Islet of Langerhans (tissue), 1 donor: ENCODE measurements around the gene MDFI.

ENCODE experiments used
- FAIRE-seq: peaks from one replicate; lab custom pipeline; 2011; peaks lifted over from hg19 to GRCh38; lab: Jason Lieb, UNC

Gene MDFI

DNA sequence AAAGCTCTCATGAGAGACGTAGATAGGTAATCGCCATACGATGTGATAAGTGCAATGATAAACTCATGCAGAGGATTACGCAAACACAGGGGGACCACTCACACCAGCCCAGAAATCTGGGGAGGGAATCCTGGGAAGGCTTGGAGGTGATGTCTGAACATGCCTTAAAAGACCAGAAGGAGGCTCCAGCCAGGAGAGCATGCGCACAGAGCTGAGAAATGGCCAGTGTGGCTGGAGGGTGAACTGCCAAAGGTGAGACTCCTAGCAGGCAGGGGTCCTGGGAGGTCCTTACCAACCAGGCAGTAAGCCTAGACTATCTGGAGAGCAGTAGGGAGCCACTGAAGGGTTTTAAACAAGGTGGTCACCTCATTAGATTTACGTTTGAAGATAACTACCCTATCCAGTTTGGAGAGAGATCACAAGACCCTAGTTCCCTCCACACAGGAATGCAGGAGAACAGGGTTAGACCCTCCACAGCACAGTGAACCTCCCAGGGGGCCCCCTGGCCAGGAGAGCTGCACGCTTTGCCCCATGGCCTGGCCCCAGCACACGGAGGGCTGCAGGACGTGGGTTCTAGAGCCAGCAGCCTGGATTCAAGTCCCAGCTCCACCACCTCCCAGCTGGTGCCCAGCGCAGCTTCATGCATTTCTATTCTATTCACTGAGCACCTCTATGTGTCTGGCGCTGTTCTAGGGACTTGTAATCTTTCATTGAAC is 13.1 kb downstream of the MDFI start:
- FAIRE-seq: no peak

DNA sequence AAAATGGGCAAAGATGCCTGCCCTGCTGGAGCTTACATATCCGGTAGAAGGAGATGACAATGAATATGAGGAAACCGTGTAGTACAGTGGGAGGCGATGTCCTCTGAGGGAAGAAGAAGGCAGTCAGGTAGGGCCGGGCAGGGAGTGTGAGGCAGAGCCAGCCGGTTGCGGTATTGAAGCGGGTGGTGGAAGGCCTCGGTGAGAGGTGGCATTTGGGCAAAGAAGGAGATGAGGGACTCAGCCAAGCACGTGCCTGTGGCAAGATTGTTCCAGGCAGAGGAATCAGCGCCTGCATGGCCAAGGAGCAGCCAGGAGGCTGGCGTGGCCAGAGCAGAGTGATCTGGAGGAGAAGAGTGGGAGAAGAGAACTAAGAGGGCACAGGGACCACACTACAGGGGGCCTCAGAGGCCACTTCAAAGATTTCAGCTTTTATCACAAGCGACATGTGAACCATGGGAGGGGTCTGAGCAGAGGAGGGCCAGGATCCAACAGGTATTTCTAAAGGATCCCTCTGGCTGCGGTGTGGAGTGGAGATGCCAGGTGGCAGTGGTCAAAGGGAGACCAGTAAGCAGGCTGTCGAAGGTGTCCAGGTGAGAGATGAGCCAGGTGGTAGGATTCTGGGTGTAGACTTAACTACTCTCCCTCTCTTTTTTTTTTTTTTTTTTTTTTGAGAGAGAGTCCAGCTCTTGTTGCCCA is 13.8 kb downstream of the MDFI start:
- no peak for FAIRE-seq

DNA sequence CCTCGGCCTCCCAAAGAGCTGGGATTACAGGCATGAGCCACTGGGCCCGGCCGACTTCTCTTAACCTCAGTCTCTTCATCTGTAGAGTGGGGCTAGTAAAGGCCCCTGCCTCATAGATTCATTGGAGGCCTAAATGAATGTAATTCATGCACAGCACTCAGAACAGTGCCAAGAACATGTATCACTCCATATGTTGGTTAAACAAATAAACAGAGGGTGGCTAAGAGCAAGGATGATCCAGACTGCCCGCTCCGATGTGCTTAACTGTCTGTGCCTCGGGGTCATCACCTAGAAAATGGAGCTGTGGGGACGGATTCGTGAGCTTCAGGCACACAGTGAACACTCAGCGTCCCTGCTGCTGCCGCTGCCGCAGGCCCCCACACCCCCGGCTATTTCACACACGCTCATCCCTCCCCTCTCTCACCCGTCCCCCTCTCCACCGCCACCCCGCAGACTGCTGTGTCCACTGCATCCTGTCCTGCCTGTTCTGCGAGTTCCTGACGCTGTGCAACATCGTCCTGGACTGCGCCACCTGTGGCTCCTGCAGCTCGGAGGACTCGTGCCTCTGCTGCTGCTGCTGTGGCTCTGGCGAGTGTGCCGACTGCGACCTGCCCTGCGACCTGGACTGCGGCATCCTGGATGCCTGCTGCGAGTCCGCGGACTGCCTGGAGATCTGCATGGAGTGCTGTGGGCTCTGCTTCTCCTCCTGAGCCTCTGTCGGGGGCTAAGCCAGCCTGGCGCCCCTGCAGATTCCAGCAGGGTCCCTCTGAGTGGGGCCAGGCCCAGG is 14.8 kb downstream of the MDFI start:
- no peak for FAIRE-seq

DNA sequence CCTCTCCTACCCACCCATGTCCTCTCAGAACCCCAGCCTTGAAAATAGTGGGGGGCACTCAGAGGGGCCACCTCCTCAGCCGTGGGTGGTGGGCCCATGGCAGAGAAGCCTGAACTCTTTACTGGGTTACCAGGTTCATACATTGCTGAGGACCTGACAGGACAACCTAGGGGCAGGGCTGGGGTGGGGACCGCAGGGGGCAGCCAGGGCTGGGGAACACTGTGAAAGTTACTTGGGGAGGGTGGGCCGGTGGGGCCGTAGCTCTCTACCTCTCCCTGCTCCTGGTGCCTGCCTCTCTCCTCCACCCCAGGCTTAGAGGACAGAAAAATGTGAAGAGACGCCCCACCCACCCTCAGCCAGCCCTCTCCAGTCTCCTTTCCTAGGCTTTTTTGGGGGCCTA is 15.4 kb downstream of the MDFI start:
- FAIRE-seq: no peak

DNA sequence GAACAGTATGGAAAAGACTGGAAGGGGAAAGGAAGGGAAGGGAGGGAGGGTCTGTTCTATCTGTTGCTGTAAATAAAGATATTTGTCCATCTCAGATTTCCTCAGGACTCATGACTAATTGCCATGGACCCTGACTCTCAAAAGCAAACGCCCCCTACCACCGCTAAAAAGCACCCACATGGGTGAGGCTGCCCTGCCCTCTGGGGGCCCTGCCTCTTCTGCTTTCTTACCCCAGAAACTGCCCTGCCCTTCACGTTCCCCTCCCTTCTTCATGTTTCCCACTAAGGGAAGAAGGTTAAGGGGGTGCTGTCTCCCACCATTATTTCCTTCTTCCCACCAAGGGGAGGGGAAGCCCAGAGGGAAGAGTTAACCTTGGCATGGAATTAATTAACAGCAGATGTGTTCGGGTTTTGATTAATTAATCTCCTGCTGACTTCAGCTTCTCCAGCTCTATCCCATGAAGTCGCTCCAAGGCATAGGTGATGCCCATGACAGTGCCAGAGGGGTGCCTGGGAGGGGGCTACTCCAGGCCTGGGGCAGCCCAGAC is 16.0 kb downstream of the MDFI start:
- no peak for FAIRE-seq

DNA sequence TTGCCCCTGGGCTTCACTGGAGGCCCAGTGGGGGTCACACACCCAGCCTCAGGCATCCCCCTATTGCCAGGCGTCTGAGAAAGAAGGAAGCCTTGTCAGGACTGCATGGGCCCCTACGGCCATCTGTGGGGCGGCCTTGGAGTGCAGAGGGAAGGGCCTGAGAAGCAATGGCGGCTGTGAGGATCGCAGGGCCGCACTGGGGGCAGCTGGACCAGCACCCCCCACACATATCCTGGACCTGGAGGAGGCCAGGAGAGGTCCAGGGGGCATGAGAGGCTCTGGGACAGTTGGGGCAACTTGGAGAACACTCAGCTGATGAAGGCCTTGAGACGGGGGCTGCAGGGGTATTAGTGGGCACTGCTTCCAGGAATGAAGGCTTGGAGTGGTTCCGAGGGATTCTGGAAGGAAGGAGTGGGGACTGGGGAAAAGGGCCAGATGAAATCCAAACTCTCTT is 16.5 kb downstream of the MDFI start:
- no peak for FAIRE-seq

DNA sequence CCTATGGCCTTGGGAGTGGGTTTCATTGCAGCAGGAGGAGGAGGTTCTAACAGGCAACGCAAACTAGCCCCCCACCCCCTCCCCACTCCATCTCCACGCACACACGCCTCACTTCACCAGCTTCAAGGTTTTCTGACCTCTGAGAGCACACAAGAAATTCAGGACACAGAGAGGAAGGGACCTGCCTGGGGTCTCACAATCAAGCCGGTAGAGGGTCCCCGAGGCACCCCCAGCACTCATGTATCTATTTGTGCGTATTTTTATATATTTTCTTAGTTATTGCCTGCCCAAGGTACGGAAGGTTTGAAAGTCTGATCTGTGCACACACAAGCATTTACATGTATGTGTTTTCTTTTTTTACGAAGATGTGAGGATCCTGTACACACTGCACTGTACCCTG is 16.9 kb downstream of the MDFI start:
- no peak for FAIRE-seq

DNA sequence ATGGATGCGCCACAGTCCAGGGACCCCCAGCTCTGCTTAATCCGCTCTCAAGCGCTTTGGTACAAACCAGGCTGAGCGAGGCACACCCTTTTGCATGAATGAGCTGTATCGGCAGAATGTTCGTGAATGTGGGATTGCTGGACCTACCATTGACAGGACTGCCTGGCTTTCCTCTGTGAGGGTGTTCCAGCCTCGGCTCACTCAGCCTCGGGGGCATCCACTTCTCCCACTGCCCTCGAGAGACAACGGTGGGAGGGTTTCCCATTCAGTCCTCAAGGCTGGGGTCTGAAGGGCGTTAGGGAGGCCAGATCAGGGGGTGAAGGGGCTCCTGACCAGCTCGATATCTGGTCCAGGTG is 17.4 kb downstream of the MDFI start:
- no peak for FAIRE-seq

DNA sequence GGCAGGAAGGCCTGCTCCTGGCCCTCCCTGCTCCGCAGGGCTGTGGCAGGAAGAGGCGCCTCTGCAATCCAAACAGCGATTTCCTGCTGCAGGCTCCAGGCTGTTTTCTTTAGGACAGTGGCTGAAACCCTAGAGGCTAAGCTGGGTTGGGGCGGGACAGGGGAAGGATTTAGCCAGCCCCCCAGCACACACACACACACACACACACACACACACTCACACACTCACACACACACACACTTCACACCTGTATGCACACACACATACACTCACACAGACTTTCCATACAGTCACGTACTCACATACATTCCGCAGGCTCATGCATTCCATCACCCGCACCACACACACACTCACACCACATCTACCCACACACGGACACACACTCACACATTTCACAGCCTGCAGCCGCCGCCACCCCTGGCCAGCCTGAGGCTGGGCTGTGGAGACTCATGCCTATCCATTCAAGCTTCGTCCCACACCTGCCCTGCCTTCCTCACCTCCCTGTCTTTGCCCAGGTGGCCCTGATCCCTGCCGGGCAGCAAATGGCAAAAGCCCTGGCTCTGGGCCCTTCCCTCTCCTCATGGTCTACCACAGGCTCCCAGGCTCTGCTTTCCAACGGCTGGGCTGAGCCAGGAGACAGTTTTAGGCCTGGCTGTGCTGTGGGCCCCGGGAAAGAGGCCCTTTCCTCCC is 17.9 kb downstream of the MDFI start:
- no peak for FAIRE-seq

DNA sequence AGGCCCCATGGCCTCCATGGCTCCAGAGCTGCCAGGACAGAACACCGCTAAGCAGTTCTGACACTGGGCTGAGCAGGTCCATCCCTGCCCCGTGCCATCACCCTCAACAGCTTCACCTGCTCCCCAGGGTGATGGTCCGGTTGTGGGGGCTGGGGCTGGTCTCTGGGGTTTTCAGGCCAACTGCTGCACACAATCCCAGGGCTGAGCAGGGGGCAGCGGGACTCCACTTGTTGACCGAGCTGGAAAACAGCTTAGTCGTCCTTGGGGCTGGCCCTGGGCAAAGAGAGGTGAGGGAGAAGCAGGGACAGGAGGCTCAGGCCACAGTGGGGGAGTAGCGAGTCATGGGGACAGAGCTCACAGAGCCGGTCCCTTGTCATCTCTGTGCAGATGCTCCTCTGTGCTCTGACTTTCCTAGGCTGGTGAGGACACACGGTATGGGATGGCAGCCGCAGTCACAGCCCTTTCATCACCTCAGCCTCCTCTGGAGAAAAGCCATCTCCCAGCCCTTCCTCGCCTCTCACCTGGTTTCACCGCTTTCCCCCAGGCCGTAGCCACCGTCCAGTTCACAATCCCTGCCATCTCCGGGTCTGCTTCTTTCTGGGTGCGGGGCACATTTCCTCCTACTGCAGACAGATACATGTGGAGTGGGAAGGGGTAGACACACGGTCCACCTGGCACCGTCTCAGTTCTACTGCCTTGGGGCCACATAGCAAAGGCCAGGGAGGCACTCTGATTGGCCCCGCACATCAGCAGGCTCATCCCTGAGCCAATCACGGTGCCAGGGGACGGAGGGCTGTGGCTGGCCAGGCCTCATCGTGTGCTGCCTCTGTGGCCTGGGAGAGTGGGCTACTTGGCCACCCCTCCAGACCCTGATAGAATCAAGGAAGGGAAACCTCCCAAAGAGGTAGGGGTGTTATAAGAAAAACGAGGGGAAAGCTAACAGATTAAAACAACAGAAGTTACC is 19.1 kb downstream of the MDFI start:
- FAIRE-seq: no peak

DNA sequence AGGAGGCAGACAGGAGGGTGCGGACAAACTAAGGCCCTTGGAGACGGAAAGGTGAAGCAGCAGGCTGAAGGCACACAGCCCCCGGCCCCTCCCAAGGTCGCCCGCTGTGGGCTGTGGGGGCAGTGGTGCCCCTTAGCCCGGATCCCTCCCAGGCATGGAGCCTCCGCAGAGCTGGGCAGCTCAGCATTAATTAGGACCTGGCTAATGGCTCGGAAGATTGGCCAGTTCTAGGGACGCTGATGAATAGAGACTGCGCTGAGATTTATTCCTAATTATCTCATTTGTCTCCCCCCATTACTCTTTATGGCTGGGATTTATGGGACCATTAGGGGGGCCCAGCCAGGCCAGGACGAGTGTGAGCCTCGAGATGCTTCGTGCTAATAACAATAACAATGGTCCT is 20.4 kb downstream of the MDFI start:
- no peak for FAIRE-seq

DNA sequence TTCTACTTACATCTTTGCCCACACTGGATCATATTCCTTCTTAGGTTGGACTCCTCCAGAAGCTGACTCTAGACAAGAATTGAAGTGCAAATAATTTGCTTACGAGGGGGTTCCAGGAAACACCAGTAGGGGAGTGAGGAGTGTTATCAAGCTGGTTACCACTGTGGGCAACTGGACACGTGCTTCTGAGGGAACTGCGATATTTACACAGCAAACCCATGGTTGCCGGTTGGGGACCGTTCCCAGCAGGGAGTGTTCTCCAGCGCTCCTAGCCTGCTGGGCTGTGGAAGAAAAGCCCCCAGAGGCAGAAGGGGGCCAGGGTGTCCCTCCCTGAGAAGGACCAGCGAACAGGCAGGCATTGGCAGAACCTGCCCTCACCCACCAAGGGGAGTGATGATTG is 21.7 kb downstream of the MDFI start:
- FAIRE-seq: no peak

DNA sequence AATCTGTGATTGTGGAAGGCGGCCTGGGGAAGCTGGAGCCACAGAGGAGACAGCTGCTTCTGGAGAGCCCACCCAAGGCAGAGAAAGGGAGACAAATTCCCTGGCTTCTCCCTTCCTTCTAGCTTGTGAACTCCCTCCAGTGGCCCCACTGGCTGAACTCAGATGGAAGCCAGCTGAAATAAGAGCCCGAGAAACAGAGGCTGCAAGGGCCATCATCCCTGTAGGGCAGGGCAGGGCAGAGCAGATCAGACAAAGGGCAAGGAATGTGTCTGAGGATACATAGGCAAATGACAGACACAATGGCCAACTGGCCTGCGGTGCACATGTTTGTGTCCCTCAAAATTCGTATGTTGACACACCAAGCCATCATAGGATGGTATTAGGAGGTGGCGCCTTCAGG is 25.3 kb downstream of the MDFI start:
- no peak for FAIRE-seq

DNA sequence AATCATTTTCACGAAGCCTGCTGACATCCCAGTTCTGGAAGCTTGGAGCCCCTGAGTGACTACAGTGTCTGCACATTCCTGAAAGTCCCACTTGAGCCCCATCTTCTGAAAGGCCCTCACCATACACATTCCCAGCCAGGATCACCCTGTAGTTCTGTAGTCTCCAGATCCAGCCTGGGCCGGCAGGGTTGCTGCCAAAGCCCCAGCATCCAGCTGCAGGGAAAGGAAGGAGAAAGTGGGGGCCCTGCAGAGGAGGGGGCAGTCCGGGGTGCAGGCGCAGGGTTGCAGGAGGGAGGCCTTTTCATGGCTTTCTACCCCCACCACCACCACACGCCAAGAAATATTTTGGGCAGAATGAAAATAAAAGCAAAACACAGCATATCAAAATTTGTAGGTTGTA is 26.0 kb downstream of the MDFI start:
- no peak for FAIRE-seq

DNA sequence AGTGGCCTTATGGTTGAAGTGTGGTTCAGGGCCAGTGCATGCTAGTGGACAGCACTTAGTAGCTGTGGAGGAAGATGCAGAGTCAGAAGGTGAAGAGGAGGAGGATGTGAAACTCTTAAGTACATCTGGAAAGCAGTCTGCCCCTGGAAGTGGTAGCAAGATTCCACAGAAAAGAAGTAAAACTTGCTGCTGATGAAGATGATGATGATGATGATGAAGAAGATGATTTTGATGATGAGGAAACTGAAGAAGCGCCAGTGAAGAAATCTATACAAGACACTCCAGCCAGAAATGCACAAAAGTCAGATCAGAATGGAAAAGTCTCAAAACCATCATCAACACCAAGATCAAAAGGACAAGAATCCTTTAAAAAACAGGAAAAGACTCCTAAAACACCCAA is 28.9 kb downstream of the MDFI start:
- FAIRE-seq: no peak

DNA sequence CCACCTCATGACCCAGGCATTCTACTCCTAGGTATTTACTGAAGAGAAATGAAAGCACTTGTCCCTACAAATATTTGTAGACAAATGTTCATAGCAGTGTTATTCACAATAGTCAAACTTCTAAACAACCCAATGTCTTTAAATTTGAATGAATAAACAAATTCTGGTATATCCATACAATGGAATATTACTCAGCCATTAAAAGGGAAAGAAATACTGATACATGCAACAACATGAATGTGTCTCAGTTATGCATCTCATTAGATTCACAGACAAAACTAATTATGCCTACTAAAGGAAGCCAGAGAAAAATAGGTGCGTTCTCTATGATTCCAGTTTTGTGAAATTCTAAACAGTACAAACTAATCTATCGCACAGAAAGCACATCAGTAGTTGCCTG is 30.7 kb downstream of the MDFI start:
- FAIRE-seq: no peak

DNA sequence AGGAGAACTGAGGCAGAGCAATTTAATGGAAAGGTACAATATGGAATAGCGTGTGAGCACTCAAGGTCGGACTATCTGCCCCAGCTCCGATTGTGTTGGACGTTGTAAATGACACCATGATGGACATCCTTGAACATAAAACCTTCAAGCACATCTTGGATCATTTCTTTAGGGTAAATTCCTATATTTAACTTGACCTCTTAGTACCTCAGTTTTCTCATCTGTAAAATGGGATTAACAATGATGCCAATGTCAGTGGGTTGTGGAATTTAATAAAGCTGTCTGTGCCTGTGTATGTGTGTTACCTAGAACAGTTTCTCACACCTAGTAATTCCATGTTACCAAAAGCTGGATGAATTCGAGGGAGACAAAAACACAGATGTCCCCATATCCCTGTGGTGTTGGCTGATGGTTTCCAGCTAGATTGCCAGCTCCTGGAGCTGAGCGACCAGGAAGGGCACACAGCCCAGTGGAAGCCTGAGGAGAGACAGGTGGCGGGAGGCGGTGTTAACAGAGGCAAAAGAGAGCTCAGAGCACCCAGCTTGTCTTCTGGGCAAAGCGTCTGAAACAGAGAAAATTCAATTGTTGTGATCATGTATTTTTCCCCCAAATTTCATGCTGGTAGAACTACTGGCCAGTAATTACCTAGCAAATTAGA is 32.6 kb downstream of the MDFI start:
- no peak for FAIRE-seq

DNA sequence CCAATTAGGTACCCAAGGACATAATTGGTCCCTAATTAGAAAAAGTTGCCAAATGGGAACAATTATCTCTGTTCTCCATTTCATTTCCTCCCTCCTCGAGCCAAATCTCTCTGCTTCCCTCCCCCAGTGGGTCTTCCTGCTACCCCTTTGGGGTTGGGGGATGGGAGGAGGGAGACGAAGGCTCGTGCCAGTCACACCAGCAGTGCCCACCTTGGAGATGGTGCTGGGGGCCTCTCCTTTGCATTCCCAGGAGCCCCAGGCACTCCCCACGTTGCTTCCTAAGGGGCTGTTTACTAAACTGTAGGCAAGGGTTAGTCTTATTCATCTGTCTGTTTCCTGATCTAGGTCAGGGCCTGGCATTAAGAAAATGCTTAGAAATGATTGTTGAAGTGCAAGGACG is 33.1 kb downstream of the MDFI start:
- no peak for FAIRE-seq

DNA sequence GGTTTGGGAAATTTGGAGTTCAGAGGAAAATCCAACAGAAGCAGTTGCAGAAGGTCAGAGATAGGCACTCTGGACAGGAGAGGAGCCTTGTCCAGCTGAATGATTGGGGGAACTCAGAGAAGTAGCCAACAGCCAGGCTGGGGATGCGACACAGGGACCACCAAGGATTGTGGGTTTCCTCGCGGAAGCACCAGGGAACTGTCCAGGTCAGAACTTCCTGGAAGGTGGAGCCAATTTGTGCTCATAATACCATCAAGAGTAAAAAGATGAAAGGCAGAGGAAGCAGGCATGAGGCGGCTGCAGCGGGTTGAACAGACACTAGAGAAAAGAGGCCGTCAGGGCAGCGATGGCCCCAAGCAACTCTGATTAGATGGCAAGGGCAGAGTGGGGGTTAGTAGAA is 33.7 kb downstream of the MDFI start:
- FAIRE-seq: no peak

DNA sequence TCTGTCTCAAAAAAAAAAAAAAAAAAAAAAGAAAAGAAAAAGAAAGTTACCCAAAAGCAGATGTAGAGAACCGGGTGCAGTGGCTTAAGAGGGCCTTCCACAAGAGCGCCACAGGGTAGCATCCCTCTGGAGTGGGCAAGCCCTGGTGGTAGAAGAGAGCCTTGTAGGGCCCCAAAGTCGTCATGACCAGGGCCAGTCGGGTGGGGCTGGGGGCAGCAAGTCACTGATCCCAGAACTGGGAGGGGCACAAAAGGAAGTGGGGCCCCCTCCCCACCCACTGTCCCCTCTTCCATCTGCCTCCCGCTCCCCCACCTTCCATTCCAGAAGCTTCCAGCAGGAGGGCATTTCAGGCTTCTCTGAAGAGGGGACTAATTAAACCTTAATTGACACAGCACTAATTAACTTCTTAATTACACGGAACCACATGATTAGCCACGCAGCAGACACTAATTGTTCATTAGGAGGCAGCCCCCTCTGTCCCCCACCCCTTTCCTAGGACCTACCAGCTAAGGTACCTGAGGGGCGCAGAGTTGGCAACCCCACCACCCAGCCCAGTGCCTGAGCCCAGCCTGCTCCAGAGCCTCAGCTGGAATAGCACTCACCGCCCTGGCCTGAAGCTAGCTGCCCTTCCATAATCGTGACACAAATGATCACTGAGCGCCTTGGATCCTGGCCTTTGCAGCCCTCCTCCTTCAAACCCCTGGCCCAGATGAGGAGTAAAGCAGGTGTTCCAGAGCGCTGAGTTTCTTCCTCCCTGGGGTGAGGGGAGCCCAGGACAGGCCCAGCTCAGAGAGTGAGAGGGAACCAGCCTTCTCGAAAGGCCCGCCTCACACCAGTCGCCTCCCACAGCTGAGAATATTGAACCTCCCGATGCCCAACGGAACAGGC is 34.8 kb downstream of the MDFI start:
- no peak for FAIRE-seq
